Measurements from ENCODE around the gene SYNJ2BP.

The SYNJ2BP gene

DNA sequence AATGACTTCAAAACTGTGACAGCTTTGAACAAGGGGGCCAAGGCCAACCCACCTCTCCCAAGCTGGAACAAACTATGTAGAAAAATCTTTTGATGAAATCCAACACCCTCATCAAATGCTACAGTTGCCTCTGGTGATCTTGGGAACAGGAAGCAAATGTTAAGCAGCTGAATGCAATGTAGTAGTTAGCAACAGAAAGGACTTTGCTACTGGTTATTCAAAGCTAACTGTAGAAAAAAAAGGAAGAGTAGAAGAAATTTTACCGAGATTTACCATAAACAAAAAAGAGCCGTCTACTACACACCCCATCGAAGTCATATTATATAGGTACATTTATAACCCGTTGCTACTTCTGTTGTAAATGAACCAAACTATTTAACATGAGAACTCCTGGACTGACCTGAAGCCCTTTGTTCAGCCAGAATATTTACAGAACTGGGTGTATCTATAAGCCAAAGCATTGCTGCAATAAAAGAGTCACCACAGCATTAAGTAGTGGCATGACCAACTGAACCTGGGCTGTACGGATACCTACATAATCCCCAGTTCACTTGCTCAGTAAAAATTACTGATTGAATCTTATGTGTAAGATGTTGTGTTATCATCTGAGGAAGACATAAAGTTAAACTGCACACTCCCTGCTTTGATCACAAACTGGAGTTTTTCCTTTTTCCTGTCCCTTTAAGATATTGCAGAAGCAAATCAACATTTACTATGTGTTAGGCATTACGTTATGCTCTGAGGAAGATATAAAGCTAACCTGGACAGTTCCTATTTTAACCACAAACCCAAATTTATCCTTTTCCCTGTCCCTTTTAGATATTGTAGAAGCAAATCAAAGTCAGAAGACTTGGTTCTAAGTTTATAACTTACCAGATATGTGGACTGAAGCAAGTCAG lies 25.1 kb downstream of the SYNJ2BP start:
- DNase-seq = no peak

DNA sequence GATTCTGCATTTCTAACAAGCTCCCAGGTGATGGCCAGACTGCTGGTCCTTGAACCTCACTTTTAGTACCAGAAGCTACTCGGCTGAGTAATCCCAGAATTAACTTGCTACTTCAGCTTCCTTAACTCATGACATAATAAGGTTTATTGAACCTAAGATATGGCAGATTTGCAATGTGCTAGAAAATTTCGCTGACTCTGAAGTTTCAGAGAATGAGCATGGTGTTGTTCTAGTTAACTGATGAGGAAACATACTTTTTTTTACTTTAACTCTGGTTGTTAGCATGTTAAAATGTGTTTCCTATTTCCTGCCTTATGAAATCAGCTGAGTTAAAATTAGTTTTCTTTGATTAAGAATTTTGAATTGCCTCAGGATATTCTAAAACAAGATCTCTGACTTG lies 34.4 kb downstream of the SYNJ2BP start:
- DNase-seq = no peak

DNA sequence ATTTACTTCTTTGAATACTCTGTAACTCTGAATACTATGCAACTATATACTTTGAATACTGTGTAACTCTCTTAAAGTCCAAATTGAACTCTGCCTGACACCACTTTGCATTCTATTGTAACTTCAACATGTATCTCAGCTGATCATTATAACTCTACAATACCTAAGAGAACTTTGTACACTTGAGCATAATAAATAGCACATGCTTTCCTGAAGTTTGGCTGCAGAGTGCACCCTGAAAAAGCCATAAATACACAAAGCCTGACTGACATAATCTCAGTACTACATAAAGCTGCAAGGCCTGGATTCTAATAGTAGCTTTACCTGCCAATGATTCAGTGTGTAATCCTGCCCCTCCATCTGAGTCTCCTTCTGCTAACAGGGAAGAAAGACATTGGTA lies 36.1 kb downstream of the SYNJ2BP start:
- DNase-seq = no peak

DNA sequence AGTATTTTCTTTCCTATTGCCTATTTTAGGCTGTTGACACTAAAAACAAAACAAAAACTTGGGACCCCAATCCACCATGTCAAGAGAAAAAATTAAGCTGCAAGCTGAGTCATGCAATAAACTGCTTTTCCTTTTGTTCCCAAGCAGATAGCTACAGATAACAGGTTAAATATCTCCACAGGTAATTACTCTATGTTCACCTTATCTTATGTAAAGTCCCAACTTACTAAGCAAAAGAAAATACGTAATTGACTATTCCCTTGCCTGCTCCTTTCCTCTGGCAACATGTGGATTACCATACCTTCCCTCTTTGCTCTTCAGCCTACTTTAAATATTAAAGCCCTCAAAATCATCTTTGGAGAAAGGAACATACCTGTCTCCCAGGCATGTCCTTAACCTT lies 38.2 kb downstream of the SYNJ2BP start:
- no peak for DNase-seq

Measured in NCI-H1105 treated with DMSO at 0.1 percent for 48 hours (cell line).